HepG2 (cell line): ENCODE results near the gene TGM2. TPM values are rescaled to one million over a fixed set of nuclear protein-coding genes. Genes with fewer than 3 reads are reported as not detected.

Experiments used
- CENPT ChIP-seq: sonication (generic); formaldehyde crosslinking; IDR thresholded peaks from 2 replicates; pipeline ENCODE4 v1.8.0; 2022; ENCODE audit warnings: low read depth, mild to moderate bottlenecking, moderate library complexity, missing genetic modification reagents
- GABPA ChIP-seq, 2 experiments: IDR thresholded peaks; 2 replicates each; pipeline ENCODE4 v1.6.1; 2011 to 2016; ENCODE audit warnings: low read depth in 2 of 2, low read length in 1 of 2, missing biosample characterization in 1 of 2, missing genetic modification characterization in 1 of 2
- HIC2 ChIP-seq: sonication (generic); formaldehyde crosslinking; IDR thresholded peaks from 2 replicates; pipeline ENCODE4 v1.9.0; 2022; ENCODE audit warnings: low read depth, missing genetic modification reagents
- HNF1A ChIP-seq, 2 experiments: sonication (generic) in 1 of 2; formaldehyde crosslinking in 1 of 2; IDR thresholded peaks; 2 replicates each; pipeline versions ENCODE4 v1.4.0 to v1.6.1; 2016 to 2020; ENCODE audit warnings: borderline replicate concordance in 1 of 2, low read depth in 1 of 2, mild to moderate bottlenecking in 1 of 2, missing genetic modification reagents in 1 of 2
- IKZF4 ChIP-seq: sonication (generic); formaldehyde crosslinking; IDR thresholded peaks from 2 replicates; pipeline ENCODE4 v1.5.1; 2020; ENCODE audit warnings: borderline replicate concordance, mild to moderate bottlenecking, low read depth, missing genetic modification reagents; ENCODE audit errors: not compliant biosample characterization
- PAWR ChIP-seq: sonication (generic); formaldehyde crosslinking; IDR thresholded peaks from 2 replicates; pipeline ENCODE4 v1.4.0; 2020; ENCODE audit warnings: missing genetic modification reagents, mild to moderate bottlenecking, borderline replicate concordance
- REST ChIP-seq, 2 experiments: IDR thresholded peaks; 2 replicates each; pipeline ENCODE4 v1.6.1; 2011 to 2012; ENCODE audit warnings: low read length in 2 of 2, borderline replicate concordance in 1 of 2, low read depth in 1 of 2, mild to moderate bottlenecking in 1 of 2, moderate library complexity in 1 of 2
- ZBTB7A ChIP-seq: sonication (generic); formaldehyde crosslinking; IDR thresholded peaks from 2 replicates; pipeline ENCODE4 v1.8.0; 2022; ENCODE audit warnings: mild to moderate bottlenecking, missing genetic modification reagents
- ZFP36L2 ChIP-seq: sonication (generic); formaldehyde crosslinking; IDR thresholded peaks from 2 replicates; pipeline ENCODE4 v1.4.0; 2020; ENCODE audit warnings: missing genetic modification reagents
- ZNF121 ChIP-seq: sonication (generic); formaldehyde crosslinking; IDR thresholded peaks from 2 replicates; pipeline ENCODE4 v1.5.0; 2020; ENCODE audit warnings: mild to moderate bottlenecking, missing genetic modification reagents
- ZNF326 ChIP-seq: sonication (generic); formaldehyde crosslinking; IDR thresholded peaks from 2 replicates; pipeline ENCODE4 v1.4.0; 2020; ENCODE audit warnings: missing genetic modification reagents, borderline replicate concordance
- ZNF616 ChIP-seq: sonication (generic); formaldehyde crosslinking; IDR thresholded peaks from 2 replicates; pipeline ENCODE4 v1.5.0; 2020; ENCODE audit warnings: low read depth, mild to moderate bottlenecking, missing genetic modification reagents
- ZNF644 ChIP-seq: IDR thresholded peaks from 2 replicates; pipeline ENCODE4 v1.6.1; 2016; ENCODE audit warnings: low read depth
- ZNF652 ChIP-seq: IDR thresholded peaks from 2 replicates; pipeline ENCODE4 v1.6.1; 2016; ENCODE audit warnings: low read depth, borderline replicate concordance
- polyA plus RNA-seq, 8 experiments: library from polyadenylated mRNA; depleted of rRNA in 3 of 8; stranded (reverse) in 7 of 8; unstranded in 1 of 8; fragments of >200 nt; fragmentation: Illumina TruSeq in 4 of 8; extraction: Trizol in 4 of 8; gene quantifications; 2 replicates each; pipeline versions ENCODE4 v1.2.1 to v1.2.3, GENCODE V29; 2011 to 2016; ENCODE audit warnings: low read depth in 4 of 8, missing spikeins in 1 of 8, mixed read lengths in 1 of 8; ENCODE audit not compliant: insufficient read depth in 1 of 8
- total RNA-seq, 5 experiments: library from RNA; depleted of rRNA; stranded (reverse); fragments of >200 nt; fragmentation: Illumina TruSeq; extraction: Trizol; gene quantifications; 2 replicates each; pipeline ENCODE4 v1.2.3, GENCODE V29; 2016; ENCODE audit warnings: low read depth in 1 of 5

Gene TGM2
- total and polyA plus RNA-seq, 2 of the 13 experiments (the other 11 are each of a cell fraction or from before 2014, with no cell fraction given): 4.2 to 46.4 TPM

GRCh38 chr20:38143646-38144554, 21.2 kb downstream of the TGM2 start (continued):
- TF ChIP-seq HNF1A (IDR thresholded peaks at IDR 0.05; ENCODE audit: low read depth) (no peak; the same call in none of the 2 replicates), HNF1A (CRISPR knock-in tag; IDR thresholded peaks at IDR 0.05; ENCODE audit: borderline replicate concordance) (peak; percentile 2; the same call in 1 of the 2 replicates), ZNF326 (peak; percentile 23; the same call in 1 of the 2 replicates), HIC2 (CRISPR knock-in tag) (no peak), ZNF616 (CRISPR knock-in tag) (0 out of 2 replicates have a peak, but pooled peaks have one; percentile 68), REST (IDR thresholded peaks at IDR 0.05; ENCODE audit: borderline replicate concordance in 1 of 2, low read depth in 1 of 2, low read length in 2 of 2) (peak in 1 of 2 experiments; percentile 35; a peak in 1 of 4 replicates), ZBTB7A (peak; percentile 68), ZNF121 (CRISPR knock-in tag) (peak; percentile 14; the same call in 1 of the 2 replicates), IKZF4 (CRISPR knock-in tag) (no peak), PAWR (CRISPR knock-in tag) (no peak; the same call in 1 of the 2 replicates), ZNF652 (CRISPR knock-in tag) (no peak), ZNF644 (no peak; the same call in 1 of the 2 replicates), GABPA (IDR thresholded peaks at IDR 0.05; ENCODE audit: low read depth, low read length) (no peak), GABPA (CRISPR knock-in tag; IDR thresholded peaks at IDR 0.05; ENCODE audit: low read depth) (peak; percentile 1; the same call in 1 of the 2 replicates), ZFP36L2 (CRISPR knock-in tag) (no peak), CENPT (CRISPR knock-in tag) (0 out of 2 replicates have a peak, but pooled peaks have one; percentile 70)
